ENCODE measurements around the gene TRIP13. TPM values are rescaled to one million over a fixed set of nuclear protein-coding genes. Genes with fewer than 3 reads are reported as not detected.

The TRIP13 gene
- total and polyA plus RNA-seq, 9 of the 15 experiments (the other 6 are each of a cell fraction or from before 2014, with no cell fraction given) = 24.1 to 116 (median 53.2) TPM

DNA sequence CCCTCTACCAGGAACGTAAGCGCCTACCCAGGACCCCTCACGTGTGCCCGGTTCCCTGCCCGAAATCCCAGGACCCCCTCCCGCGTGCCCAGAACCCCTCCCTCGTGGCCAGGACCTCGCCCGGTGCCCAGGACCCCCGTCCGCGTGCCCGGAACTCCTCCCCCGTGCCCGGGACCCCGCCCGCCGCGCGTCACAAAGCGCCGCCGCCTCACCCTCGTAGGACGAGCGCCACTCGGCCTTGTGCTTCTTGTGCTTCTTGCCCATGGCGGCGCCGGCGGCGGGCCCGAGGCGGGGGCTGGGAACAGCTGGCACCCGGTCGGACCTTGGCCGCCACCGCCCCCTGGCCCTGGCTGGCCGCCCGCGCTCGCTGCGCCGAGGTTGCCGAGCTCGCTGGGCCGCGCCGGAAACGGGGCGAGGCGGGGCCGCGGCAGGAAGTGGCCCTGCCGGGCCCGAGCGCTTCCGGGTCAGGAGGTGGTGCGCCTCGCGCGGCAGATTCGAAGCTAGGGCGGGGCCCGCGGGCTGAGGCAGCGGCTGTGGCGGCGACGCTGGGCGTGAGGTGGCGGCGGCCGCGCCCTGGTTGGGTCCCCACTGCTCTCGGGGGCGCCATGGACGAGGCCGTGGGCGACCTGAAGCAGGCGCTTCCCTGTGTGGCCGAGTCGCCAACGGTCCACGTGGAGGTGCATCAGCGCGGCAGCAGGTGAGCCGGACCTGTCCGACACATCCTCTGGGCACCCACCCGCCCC, at the start of gene TRIP13, which contains the start of gene BRD9 (continued):
- TF ChIP-seq, protein P1, sequence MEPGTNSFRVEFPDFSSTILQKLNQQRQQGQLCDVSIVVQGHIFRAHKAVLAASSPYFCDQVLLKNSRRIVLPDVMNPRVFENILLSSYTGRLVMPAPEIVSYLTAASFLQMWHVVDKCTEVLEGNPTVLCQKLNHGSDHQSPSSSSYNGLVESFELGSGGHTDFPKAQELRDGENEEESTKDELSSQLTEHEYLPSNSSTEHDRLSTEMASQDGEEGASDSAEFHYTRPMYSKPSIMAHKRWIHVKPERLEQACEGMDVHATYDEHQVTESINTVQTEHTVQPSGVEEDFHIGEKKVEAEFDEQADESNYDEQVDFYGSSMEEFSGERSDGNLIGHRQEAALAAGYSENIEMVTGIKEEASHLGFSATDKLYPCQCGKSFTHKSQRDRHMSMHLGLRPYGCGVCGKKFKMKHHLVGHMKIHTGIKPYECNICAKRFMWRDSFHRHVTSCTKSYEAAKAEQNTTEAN (CRISPR knock-in tag; IDR thresholded peaks at IDR 0.05) = no peak
- peak; percentile 93 for TF ChIP-seq GABPB1 (CRISPR knock-in tag; IDR thresholded peaks at IDR 0.05)
- no peak; the same call in none of the 2 replicates for TF ChIP-seq HNRNPL (IDR thresholded peaks at IDR 0.05; ENCODE audit: low read depth, low read length)
- TF ChIP-seq, protein P2, sequence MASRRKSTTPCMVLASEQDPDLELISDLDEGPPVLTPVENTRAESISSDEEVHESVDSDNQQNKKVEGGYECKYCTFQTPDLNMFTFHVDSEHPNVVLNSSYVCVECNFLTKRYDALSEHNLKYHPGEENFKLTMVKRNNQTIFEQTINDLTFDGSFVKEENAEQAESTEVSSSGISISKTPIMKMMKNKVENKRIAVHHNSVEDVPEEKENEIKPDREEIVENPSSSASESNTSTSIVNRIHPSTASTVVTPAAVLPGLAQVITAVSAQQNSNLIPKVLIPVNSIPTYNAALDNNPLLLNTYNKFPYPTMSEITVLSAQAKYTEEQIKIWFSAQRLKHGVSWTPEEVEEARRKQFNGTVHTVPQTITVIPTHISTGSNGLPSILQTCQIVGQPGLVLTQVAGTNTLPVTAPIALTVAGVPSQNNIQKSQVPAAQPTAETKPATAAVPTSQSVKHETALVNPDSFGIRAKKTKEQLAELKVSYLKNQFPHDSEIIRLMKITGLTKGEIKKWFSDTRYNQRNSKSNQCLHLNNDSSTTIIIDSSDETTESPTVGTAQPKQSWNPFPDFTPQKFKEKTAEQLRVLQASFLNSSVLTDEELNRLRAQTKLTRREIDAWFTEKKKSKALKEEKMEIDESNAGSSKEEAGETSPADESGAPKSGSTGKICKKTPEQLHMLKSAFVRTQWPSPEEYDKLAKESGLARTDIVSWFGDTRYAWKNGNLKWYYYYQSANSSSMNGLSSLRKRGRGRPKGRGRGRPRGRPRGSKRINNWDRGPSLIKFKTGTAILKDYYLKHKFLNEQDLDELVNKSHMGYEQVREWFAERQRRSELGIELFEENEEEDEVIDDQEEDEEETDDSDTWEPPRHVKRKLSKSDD (conservative IDR thresholded peaks at IDR 0.05; ENCODE audit: low read length) = no peak
- no peak for TF ChIP-seq E4F1 (CRISPR knock-in tag; IDR thresholded peaks at IDR 0.05; ENCODE audit: borderline replicate concordance)
- TF ChIP-seq, protein P3, sequence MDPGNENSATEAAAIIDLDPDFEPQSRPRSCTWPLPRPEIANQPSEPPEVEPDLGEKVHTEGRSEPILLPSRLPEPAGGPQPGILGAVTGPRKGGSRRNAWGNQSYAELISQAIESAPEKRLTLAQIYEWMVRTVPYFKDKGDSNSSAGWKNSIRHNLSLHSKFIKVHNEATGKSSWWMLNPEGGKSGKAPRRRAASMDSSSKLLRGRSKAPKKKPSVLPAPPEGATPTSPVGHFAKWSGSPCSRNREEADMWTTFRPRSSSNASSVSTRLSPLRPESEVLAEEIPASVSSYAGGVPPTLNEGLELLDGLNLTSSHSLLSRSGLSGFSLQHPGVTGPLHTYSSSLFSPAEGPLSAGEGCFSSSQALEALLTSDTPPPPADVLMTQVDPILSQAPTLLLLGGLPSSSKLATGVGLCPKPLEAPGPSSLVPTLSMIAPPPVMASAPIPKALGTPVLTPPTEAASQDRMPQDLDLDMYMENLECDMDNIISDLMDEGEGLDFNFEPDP (CRISPR knock-in tag; IDR thresholded peaks at IDR 0.05) = no peak
- TF ChIP-seq GTF2F1 (IDR thresholded peaks at IDR 0.05; ENCODE audit: low read depth, low read length) = no peak
- no peak for TF ChIP-seq ZNF311 (CRISPR knock-in tag; IDR thresholded peaks at IDR 0.05)
- TF ChIP-seq, protein P4, sequence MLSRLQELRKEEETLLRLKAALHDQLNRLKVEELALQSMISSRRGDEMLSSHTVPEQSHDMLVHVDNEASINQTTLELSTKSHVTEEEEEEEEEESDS (CRISPR knock-in tag; IDR thresholded peaks at IDR 0.05) = no peak
- TF ChIP-seq JUN (IDR thresholded peaks at IDR 0.05; ENCODE audit: borderline replicate concordance, low read depth, low read length) = no peak
- TF ChIP-seq JUN (CRISPR knock-in tag; IDR thresholded peaks at IDR 0.05; ENCODE audit: borderline replicate concordance) = no peak
- no peak for TF ChIP-seq FOXM1 (IDR thresholded peaks at IDR 0.05; ENCODE audit: low read depth)
- peak; percentile 89 for TF ChIP-seq FOXM1 (CRISPR knock-in tag; IDR thresholded peaks at IDR 0.05; ENCODE audit: low read depth)
- no peak for TF ChIP-seq ETS2 (tag; IDR thresholded peaks at IDR 0.05; ENCODE audit: borderline replicate concordance, poor library complexity, severe bottlenecking)
- TF ChIP-seq FOXP4 (CRISPR knock-in tag; IDR thresholded peaks at IDR 0.05; ENCODE audit: borderline replicate concordance) = no peak
- no peak for TF ChIP-seq TCFL5 (CRISPR knock-in tag; conservative IDR thresholded peaks at IDR 0.05)
- TF ChIP-seq ZNF24 (IDR thresholded peaks at IDR 0.05) = 0 out of 2 replicates have a peak, but pooled peaks have one; percentile 51

Measured in K562 (cell line).